KMS-11 (cell line): ENCODE data around the gene MEF2A.

ENCODE experiments used
- H2AFZ ChIP-seq: fragments of 200-600 bp; sonication (generic); 2 replicates; pipeline ENCODE4 v1.6.1; 2016; ENCODE audit warnings: antibody characterized with exemption, mixed run types, low read depth
- H3K27ac ChIP-seq: fragments of 200-600 bp; sonication (generic); 2 replicates; pipeline ENCODE4 v1.6.1; 2016; ENCODE audit warnings: mild to moderate bottlenecking, mixed run types
- H3K27me3 ChIP-seq: fragments of 200-600 bp; sonication (generic); 2 replicates; pipeline ENCODE4 v1.6.1; 2017; ENCODE audit warnings: mild to moderate bottlenecking, low read depth, mixed run types, moderate library complexity; ENCODE audit not compliant: insufficient read depth
- H3K36me3 ChIP-seq: fragments of 200-600 bp; sonication (generic); 2 replicates; pipeline ENCODE4 v1.6.1; 2017; ENCODE audit warnings: mild to moderate bottlenecking, mixed run types; ENCODE audit not compliant: insufficient read depth
- H3K4me1 ChIP-seq: fragments of 200-600 bp; sonication (generic); 2 replicates; pipeline ENCODE4 v1.6.1; 2016; ENCODE audit warnings: mild to moderate bottlenecking, low read depth, mixed run types; ENCODE audit not compliant: poor library complexity, severe bottlenecking
- H3K4me2 ChIP-seq: fragments of 200-600 bp; sonication (generic); 2 replicates; pipeline ENCODE4 v1.7.0; 2016; ENCODE audit warnings: mild to moderate bottlenecking, mixed run types
- H3K4me3 ChIP-seq: fragments of 200-600 bp; sonication (generic); IDR thresholded peaks from 2 replicates; pipeline ENCODE4 v1.6.1; 2017; ENCODE audit warnings: low read depth, low read length, mixed read lengths; ENCODE audit not compliant: insufficient read depth
- H3K79me2 ChIP-seq: fragments of 200-600 bp; sonication (generic); 2 replicates; pipeline ENCODE4 v1.6.1; 2016; ENCODE audit warnings: low read depth, mixed run types; ENCODE audit not compliant: insufficient read depth
- H3K9ac ChIP-seq: fragments of 200-600 bp; sonication (generic); 2 replicates; pipeline ENCODE4 v1.6.1; 2016; ENCODE audit warnings: mild to moderate bottlenecking, mixed run types
- H4K20me1 ChIP-seq: fragments of 200-600 bp; sonication (generic); 2 replicates; pipeline ENCODE4 v1.6.1; 2016; ENCODE audit warnings: mild to moderate bottlenecking, mixed run types; ENCODE audit not compliant: insufficient read depth
- TF ChIP-seq, protein P1 (sequence below): fragments of 200-600 bp; sonication (generic); conservative IDR thresholded peaks from 2 replicates; pipeline ENCODE4 v1.6.1; 2017; ENCODE audit warnings: low read depth, mild to moderate bottlenecking, antibody characterized with exemption, low read length, moderate library complexity, mixed read lengths

The MEF2A gene

DNA sequence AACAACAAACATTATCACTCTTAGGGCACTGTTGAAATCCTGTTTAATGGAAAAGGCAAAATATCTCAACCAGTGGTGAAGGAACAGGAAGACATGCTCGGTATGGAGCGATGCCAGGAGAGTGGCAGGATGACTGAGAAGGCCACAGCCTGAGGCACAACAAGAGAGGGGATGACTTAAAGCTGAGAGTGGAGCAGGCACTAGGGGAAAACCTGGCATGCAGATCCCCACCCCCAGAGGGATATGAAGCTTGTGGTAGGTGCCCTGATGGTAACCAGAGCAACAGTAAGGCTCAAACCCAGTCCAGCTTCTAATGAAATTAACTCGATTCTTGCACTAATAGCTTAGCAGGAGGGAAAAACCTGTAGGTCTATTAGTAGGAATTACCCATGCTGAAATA is 127.0 kb downstream of the MEF2A start:
- Histone ChIP-seq H3K4me2 (no peak overlapping the region), H3K4me1 (no peaks in the 10 kb centered on the region), H3K27ac (no peak overlapping the region), H3K9ac (no peak overlapping the region), H3K79me2 (no peaks in the 10 kb centered on the region), H3K27me3 (no peaks in the 10 kb centered on the region), H3K36me3 (no peaks in the 10 kb centered on the region), H3K4me3 (no peak overlapping the region), H4K20me1 (no peaks in the 10 kb centered on the region), H2AFZ (no peak overlapping the region)
- TF ChIP-seq, protein P1, sequence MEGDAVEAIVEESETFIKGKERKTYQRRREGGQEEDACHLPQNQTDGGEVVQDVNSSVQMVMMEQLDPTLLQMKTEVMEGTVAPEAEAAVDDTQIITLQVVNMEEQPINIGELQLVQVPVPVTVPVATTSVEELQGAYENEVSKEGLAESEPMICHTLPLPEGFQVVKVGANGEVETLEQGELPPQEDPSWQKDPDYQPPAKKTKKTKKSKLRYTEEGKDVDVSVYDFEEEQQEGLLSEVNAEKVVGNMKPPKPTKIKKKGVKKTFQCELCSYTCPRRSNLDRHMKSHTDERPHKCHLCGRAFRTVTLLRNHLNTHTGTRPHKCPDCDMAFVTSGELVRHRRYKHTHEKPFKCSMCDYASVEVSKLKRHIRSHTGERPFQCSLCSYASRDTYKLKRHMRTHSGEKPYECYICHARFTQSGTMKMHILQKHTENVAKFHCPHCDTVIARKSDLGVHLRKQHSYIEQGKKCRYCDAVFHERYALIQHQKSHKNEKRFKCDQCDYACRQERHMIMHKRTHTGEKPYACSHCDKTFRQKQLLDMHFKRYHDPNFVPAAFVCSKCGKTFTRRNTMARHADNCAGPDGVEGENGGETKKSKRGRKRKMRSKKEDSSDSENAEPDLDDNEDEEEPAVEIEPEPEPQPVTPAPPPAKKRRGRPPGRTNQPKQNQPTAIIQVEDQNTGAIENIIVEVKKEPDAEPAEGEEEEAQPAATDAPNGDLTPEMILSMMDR: no peak

DNA sequence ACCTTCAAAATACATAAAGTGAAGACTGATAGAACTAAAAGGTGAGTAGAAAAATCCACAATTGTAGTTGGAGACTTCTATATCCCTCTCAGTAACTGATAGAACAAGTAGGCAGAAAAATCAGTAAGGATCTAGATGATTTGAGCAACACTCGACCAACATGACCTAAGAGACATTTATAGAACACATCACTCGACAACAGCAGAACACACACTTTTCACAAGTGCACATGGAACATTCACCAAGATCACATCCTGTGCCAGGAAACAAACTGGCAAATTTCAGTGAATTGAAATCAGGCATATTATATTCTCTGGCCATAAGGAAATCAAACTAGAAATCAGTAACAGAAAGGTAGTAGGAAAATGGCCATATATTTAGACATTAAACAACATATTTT is 130.3 kb downstream of the MEF2A start:
- no peaks in the 10 kb centered on the region for H3K4me1 ChIP-seq
- no peaks in the 10 kb centered on the region for H3K27me3 ChIP-seq
- H3K4me2 ChIP-seq: no peak overlapping the region
- H3K79me2 ChIP-seq: no peaks in the 10 kb centered on the region
- no peak overlapping the region for H3K9ac ChIP-seq
- H4K20me1 ChIP-seq: no peaks in the 10 kb centered on the region
- no peak overlapping the region for H3K4me3 ChIP-seq
- no peaks in the 10 kb centered on the region for H3K36me3 ChIP-seq
- no peak overlapping the region for H3K27ac ChIP-seq
- TF ChIP-seq, protein P1: no peak
- no peak overlapping the region for H2AFZ ChIP-seq

DNA sequence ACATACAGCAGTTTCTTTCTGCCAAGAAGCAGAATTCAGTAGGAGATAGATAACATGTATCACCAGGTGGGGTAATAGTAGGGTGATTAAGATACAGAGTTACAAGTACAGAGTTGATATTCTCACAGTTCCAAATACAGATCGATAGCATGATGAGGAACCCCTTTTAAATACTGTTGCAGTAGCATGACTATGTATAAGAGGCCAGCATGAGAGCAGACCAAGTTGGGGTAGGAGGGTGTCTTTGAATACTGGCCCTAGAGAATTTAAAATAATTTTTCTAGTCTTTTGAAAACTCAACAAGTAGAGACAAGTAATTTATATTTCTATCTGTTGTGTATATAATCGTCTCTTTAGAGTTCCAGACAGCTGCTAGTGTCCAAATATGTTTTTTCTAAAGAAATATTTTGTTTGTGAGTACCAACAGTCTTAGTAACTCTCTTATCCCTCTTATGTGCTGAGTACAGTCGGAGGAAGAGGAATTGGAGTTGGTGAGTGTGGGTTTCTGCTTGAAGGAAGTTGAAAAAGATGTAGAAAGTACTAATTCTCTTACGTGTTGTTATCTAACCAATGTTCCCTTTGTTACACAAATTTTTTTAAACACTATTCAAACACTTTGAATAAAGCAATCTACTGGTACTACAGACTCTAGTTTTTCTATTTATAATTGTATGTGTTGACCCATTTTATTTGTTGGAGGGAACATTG is 137.3 kb downstream of the MEF2A start:
- Histone ChIP-seq H3K4me2 (peak overlapping the region; percentile 50), H3K4me3 (no peak overlapping the region), H3K9ac (peak overlapping the region; percentile 35; the same call in 1 of the 2 replicates)

DNA sequence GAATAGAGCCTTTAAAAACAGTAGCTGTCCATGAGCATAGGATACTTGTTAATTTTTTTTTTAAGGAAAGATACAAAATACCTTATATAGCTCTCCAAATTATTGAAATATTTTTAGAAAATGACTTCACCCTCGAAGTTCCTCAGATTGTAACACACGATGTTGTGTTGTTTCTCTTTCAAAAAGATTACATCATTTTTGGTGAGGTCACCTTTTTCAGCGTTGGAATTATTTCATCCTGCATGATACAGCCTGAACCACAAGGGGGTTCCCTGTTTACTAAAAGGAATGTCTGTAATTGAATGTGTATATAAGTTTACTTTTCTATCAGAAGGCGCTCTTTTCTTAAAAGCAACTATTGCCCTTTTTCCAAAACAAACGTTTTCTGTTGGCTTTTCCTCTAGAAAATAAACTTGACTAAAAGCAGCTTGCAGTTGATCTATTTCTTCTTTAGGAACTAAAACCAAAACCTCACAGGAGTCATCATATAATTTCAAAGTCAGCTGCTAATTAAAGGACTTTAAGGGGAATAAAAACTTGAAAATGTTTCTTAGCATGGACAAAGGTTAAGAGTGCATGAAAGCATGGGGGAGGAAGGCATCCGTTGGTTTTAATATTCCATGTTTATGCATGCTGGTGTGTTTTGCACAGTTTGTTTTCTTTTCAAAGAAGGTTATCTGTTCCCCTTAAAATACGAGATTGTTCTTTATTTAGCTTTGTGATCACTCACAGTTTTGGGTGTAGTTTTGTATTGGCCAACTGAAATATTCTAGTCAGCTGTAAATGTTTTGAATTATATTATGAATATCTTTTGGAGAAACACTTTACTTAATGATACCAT is 138.0 kb downstream of the MEF2A start:
- Histone ChIP-seq H3K27ac (peak overlapping the region; percentile 49), H2AFZ (no peak overlapping the region), H3K4me1 (peaks cover 27% of the 10 kb centered on the region), H3K4me2 (peak overlapping the region; percentile 50), H3K36me3 (no peaks in the 10 kb centered on the region), H4K20me1 (no peaks in the 10 kb centered on the region), H3K4me3 (no peak overlapping the region), H3K27me3 (no peaks in the 10 kb centered on the region), H3K9ac (peak overlapping the region; percentile 35; the same call in 1 of the 2 replicates), H3K79me2 (no peaks in the 10 kb centered on the region)
- TF ChIP-seq, protein P1: no peak; the same call in 1 of the 2 replicates

More for the DNA sequence above, 137.3 kb downstream of the MEF2A start:
- TF ChIP-seq, protein P1: no peak
- Histone ChIP-seq H3K27ac (peak overlapping the region; percentile 49), H2AFZ (no peak overlapping the region), H4K20me1 (no peaks in the 10 kb centered on the region), H3K36me3 (no peaks in the 10 kb centered on the region), H3K27me3 (no peaks in the 10 kb centered on the region), H3K4me1 (peaks cover 27% of the 10 kb centered on the region), H3K79me2 (no peaks in the 10 kb centered on the region)
